ENCODE data around the gene LPCAT1.

Gene LPCAT1

DNA sequence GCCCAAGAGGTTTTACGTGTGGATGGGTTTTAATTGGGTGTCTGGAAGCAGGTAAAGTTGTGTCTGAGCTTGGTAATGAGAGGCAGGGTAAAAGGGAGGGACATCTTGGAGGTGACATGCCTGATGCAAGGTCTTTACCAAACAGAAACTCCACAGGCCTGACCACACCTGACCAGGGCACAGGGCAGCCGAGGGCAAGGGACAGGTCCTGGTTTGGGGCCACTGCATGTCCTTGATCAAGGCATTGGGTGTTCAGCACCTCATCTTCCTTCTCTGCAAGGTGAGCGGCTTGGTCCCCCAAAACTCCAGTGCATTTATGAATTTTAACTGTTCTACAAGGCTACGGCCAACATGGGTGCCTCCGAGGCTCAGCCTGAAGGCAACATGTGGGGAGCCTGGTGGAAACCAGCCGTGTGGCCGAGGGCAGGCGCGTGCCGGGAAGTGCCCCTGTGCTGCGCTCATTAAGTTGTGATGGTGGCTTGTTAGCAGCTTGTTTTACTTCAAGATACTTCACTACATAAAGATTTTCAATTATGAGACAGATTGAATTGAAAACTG lies 30.7 kb upstream of the LPCAT1 start:
- no peak for DNase-seq

DNA sequence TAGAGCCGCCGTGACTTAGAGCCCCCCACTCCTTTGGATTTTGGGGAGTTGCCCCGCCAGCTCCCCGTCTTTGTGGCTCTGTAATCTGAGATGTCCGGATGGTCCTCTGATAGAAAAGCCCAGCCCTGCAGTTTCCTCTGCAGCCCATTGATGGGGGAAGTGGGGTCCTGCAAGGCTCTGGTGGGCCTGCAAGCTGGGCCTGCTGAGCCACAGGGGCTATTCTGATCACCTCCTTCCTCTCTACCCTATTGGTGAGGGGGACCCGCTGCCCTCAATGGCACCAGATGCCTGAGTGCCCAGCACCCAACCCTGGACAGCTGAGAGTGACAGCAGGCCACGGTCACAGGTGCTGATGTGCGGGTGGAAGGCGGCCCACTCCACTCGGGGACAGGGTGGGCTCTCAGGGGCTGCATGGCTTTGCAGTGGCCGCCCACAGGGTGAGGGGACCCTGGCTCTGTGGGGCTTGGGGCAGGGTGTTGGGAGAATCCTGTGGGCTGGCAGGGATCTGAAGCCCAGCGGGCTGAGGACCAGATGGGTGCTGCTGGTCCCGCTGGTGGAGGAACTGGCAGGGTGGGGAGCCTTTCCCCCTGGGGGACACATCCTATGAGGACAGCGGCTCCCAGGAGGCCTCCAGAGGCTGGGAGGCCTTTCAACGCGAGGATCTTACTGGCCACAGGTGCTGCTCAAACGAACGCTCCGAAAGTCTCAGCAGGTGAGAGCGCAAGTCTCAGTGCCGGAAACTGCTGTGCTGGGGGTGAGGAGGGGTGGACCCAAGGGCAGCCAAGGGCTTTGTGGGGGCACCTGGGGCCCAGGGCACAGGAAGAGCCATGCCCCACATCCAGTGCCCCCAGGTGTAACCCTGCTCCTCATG lies 30.0 kb upstream of the LPCAT1 start:
- no peak for DNase-seq

DNA sequence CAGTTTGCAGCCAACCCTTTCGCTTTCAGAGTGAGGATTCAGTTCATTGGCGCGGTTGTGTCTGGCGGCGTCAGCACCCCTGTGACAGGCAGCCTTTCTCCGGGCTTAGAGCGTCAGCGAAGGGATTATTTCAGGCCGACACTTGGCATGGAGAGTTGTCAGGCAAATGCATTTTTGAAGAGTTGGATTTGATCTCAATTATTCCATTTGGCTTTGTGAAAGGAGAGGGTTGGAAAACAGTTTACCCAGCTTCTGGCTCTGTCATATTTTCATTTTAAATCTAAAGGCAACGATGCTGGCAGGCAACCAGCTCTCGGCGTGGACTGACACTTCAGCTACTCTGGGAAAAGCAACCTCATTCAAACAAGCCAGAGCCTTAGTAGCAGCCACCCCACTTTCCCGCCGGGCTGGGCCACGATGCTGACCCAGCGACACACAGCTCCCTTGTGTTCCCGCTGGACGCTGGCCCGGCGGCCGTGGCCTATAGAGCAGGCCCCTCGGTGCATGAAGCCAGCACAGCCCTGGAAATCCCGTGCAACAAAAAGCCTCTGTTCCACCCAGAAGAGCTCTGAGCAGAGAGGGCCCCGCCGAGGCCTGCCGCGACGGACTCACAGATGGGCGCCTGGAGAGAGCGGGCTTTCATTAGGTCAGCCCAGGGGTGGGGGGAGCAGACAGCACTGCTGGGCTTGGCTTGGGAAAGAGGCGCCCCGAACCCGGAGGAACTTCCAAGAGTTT lies 28.9 kb upstream of the LPCAT1 start:
- DNase-seq = no peak

DNA sequence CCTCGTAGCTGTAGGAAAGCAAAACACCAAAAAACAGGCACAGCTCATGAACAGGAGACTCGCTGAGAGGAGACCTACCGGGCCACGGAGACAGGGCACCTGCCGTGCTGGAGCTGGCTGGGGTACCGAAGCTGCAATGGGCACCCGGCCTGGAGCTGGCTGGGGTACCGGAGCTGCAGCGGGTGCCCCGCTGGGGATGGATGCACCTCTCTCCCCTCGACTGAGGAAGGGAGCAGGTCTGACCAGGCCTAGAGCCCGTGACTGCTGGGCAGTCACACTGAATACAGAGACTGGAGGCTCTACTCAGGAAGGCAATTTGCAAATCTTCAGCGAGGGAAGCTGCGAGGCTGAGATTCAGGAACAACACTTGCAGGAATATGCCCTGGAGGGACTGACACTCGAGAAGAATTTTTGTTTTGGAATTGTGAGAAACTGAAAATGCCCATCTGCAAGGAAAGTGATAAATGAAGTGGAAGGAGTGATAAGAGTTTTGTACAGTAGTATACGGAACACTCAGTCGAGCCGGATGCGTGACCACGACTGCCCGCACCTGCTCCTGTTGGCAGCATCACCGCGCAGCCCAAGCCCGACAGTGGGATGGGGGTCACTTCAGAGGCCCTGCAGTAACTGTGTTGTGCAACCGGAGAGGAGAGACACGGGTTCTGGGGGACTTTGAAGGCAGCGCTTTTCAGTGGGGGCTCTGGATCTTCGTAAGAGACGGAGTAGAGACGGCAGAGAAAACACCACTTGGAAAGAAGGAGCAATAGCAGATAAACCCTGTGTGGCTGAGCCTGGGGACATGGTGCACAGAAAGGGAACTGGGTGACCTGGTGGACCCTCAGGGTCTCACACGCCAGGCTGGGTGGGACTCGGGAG lies 27.9 kb upstream of the LPCAT1 start:
- no peak for DNase-seq

DNA sequence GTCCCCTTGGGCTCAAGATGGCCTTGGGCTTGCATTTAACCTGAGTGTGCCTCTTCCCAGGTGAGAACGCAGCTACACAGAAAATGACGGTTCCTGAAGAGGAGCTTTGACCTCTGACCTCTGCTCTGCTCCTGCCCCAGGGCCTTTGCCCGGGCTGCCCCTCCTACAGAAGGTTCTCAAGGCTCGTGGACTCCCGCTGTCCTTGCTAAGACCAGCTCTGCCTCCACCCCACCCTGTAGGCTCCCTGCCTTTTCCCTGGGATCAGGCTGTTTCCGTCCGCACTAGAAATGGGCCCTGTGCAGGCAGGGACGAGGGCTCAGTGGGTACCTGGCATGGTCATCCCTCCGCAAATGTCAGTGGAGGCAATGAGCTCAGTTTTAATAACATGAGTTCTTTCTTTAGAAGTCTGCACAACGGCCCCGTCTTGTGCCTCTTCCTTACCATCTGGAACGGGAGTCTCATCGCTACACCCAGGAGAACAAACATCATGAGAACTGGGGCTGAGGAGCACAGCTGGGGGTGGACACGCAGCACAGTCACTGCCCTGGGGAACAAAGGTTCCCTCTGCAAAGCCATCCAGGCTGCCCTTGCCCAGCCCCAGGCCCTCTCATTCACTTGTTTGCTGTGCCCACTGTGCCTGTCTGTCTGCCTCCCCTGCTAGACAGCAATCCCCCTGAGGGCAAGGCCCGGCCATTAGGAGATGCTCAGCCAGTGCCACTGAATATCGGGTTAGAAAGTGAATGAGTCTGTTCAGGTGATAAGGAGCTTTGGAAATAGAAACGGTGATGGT lies 26.7 kb upstream of the LPCAT1 start:
- no peak for DNase-seq

DNA sequence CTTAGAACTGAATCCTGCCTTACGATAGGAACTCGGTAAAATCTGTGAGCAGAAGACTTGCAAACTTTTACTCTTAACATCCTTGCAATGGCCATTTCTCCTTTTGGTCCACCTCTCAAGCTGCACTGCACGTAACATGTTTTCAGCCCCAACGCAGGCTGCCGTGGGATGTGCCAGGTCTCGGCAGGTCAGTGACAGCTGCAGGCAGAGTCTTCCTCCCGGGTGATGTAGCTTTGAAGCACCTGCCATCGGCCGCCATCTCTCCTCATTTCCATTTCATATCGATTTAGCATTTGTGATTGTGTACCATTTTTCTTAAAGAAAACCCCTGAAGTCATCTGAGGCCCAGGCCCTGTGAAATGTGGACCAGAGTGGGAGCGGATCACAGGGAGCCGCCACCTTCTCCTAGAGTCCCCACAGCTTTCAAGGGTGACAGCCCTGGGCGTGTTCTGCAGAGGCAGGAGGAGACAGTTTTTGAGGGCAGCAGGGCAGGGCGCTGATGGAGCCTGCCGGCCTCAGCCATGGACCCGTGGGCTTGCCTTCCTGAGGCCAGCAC lies 25.8 kb upstream of the LPCAT1 start:
- no peak for DNase-seq

DNA sequence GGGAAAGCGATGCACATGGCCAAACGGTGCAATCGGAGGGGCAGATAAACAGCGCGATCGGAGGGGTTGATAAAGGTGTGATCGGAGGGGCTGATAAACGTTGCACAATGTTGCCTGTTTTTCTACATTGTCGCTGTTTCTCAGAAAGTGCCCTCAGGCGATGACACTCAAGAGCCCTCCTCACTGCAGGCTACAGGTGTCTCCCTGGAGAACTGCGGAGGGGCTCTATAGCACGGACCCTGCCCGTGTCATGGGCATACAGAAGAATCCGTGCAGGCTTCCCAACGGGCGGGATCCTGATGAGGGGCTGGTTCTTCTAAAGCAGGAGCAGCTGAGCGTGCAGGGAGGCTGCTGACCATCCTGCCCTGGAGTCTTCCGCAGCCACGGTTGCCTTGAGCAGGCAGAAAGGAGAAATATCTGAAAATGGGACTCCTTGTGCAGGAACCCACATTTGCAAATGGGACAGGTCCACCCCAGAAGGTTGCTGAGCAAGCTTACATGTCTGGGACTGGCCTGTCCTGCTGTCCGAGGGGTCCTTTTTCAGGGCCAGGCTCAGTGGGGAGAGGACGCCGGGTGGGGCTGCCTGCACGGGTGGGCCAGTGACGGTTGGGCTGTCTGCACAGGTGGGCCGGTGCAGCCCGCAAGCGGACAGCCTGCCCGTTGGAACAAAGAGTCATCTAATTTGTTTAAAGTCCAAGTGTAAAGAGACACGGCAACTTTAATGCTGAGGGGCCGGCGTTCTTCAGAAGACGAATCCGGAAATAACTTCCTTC lies 25.1 kb upstream of the LPCAT1 start:
- no peak for DNase-seq

DNA sequence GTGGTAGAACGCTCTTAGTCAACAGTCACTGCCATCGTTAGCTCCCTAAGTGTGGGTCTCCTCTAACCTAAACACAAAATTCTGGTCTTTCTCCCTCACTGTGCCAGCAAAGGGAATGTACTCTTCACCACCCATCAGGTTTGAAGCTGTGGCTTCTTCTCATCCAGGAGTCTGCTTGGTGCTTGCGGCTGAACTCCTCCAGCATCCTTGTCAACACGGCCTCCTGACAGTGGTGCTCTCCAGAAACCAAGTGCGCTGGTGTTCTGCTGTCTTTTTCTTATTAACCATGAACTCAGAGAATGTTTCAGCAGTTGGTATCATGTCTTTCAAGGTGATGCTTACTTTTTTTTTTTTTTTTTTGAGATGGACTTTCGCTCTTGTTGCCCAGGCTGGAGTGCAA lies 23.9 kb upstream of the LPCAT1 start:
- no peak for DNase-seq

DNA sequence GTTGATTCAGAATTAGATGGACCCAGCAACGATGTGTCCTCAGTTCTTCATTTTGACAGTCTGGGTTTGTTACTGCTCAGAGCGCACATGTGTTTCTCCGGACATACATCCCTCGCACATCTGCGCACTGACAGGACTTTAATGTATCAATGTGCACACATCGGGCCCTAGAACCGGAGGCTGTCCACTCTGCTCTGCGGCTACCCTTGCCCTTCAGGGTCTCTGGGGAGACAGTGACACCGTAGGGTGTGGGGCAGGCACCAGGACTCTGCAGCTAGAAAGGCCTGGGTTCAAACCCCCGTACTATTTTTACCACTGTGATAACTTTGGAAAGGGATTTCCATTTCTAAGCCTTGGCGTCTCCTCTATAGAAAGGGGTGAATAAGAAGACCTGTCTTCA lies 23.5 kb upstream of the LPCAT1 start:
- no peak for DNase-seq

DNA sequence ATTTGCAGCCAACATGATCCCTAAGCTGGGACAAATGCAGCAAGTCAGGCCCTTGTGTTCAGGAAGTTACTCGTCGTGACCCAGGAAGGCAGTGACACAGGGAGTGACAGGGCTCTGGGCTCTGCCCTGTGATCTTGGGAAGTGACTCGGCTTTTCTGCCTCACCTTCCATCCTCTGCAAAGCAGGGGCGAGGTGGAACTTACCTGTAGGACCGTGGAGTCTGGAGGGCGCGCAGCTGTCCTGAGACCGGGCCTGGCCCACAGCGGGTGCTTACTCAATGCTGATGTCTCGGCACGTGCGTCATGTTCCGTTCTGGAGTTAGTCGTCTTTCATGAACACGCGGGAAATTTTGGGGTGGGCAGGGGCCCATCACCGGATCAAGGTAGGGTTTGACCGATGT lies 22.8 kb upstream of the LPCAT1 start:
- no peak for DNase-seq

DNA sequence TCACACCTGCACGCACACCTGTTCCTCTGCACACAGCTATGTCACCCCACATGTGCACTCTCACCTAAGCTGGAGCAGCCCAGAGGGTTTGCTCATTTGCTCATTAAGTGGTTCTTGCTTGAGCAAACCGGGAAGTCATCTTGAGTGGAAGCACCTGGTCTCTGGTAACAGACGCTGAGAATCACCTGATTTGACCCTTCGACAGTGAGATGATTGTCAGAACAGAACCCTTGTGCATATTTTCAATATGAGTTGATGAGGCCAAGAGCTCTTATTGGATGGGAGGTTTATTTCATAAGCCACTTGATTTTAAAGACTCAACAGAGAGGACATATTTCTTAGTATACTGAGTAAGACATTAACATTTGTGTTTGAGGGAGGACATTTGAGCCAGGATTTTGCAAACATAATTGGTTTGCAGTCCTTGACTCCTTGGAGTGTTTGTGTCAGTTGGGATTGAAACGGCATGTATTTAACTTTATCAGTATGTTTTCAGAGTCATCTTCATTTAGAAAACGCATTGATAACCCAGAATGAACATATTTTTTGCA lies 22.1 kb upstream of the LPCAT1 start:
- DNase-seq = no peak

DNA sequence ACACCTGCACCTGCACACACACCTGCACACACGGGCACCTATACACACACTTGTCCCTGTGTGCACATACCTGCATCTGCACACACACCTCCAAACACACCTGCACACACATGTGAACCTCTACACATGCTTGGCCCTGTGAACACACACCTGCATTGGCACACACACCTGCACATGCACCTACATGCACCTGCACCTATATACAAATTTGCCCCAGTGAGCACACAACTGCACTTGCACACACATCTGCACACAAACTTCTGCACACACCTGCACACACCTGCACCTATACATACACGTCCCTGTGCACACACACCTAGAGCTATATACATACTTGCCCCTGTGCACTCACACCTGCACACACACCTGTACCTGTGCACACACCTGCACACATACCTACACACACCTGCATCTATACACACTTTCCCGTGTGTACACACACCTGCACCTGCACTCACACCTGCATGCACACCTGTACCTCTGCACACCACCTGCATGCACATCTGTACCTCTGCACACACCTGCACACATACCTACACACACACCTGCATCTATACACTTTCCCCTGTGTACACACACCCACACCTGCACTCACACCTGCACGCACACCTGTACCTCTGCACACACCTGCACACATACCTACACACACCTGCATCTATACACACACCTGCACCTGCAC lies 21.5 kb upstream of the LPCAT1 start:
- DNase-seq = no peak

DNA sequence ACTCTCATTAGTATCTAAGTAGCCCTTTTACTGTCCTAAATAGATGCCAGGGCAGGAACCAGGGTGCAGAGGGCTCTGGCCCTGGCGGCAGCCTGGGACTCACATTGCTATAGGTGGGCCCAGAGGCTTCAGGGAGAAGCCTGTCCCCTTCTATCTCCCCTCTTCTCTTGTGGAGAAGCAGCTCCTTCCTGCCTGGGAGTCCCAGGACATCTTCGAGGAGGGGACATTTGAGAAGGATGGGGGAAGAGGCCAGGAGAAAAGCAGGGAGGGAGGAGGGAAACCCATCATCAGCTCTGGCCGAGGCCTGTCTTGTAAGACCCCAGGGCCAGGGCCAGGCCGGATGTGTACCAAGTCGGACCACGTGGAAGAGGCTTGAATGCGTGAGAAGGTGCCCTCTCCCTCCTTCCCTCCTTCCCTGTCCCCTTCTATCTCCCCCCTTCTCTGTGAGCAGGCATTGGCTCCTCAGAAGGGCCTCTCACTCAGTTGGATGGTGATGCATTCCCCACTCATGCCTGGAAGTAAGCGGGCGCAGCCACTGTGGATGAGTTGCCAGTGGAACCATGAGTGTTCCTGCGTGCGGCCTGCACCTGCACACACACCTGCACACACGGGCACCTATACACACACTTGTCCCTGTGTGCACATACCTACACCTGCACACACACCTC lies 20.7 kb upstream of the LPCAT1 start:
- DNase-seq = no peak

DNA sequence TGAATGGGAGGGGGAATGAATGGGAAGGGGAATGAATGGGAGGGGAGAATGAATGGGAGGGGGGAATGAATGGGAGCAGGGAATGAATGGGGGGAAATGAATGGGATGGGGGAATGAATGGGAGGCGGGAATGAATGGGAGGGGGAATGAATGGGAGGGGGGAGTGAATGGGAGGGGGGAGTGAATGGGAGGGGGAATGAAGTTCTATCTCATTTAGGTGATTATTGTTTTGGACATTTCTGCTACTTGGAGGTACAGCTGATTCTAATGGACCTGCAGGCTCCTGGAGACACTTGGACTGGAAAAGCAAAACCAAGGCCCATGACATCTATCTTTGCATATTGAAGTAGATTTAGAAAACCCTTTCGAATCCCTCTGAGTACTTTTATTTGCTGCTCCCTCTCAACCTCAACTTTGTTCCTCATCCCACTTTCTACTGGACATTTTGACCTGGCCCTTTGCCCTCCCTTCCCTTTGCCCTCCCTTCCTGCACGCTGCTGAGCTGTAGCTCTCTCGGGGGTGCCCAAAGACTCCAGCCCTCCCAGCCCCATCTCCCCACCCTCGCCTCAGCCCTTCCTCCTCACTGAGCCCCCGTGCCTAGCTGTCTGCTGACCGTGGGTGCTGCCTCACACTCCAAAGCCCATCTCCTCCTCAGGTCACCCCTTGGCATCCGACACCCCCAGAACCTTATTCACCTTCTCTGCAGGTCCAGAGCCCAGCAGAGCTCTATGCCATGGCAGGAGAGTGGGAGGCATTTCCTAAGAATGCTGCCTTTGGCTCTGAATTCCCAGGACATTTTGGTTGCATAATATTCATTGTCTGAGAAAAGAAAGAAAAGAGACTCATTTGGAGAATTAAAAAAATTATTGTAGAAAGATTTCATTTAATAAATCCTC lies 19.9 kb upstream of the LPCAT1 start:
- DNase-seq = no peak

DNA sequence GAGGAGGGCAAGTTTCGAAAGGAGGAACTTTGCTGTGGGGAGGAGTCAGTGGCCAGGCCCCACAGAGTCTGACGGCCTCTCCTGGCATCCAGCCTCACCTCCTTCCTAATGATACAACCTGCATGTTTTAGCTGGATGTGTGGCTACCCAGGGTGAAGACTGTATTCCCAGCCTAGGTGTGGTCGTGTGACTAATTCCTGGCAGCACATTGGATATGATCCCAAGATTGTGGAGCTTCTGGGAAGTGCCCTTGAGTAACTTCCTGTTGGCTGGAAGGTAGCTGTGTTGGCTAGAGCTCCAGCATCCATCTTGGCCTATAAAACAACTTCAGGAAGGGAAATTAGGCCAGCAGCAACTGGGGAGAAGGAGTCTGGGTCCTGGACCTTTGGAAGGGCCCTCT lies 19.0 kb upstream of the LPCAT1 start:
- no peak for DNase-seq

DNA sequence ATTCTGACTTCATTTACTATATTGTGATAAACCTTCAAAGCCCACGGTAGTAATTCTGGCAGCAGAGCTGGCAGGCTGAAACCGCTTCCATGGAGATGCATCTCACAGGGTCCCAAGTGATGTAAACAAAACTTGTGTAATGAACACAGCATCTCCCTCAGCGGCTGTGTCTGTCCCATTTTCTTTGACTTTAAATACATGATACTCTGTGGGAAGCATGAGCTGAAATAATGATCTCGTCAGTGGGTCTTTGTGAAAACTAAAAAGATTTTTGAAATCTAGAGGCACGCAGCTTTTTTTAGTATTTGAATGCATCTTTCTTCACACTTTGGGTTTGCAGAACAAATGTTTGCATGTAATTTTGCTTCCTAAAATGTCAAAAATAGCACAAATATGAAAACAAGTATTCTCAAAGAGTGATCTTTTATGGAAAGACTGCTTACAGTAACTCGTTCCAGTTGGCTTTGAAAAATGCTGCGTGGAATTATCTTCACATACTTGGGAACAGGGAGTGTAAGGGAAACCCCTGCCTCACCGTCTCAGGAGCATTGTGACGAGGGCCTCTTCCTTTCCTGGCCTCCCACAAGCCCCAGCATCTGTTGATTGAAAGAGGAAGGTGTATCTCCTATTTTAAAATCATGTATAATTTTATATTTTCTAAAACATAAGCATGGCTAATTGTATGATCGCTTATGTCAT lies 18.1 kb upstream of the LPCAT1 start:
- DNase-seq = no peak

DNA sequence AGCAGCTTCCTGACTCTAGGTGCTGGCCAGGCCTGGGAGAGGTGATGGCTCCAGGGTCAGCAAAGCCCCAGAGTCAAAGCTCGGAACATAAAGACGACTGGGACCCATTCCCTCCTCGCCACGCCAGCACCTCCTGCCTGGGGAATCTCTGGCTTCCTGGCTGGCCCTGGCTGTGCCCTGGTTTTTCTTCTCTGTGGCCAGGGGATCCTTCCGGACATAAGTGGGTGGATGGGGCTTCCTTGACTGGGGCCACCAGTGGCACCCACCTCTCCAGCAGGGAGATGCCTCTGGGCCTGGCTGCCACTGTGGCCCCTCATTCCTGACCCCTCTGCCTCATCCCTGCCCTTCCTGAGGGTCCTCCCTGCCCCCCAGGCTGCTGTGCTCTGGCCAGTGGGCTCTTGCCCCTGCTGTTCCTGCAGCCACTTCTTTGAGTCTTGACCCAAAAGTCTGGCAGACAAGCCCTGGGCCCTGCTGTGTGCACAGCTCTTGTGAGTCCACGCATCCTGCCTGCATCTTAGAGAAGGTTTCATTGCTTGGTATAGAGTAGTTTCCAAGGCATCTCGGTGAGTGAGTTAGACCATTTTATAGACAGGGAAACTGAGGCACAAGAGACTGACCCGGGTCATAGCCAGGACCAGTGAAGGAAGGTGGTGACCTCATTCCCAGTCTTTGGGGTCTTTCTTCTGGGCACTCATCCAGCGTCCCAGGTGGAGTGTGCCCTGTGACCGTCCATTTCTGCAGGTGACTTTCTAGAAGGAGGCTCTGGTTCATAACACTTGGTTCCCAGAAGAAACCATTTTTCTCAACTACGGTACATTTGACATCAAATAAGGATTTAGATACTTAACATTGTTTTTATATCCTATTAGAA lies 17.3 kb upstream of the LPCAT1 start:
- no peak for DNase-seq
